Smooth muscle cell (in vitro differentiated cells): ENCODE data around the gene GDF7. TPM values are rescaled to one million over a fixed set of nuclear protein-coding genes. Genes with fewer than 3 reads are reported as not detected.

Experiments
- DNase-seq: peaks from one replicate; lab custom pipeline; 2025; ENCODE audit not compliant: unreplicated experiment; lab: John Stamatoyannopoulos, UW
- H2AFZ ChIP-seq: fragments of 200-600 bp; sonication (generic); 2 replicates; pipeline ENCODE4 v1.6.0; 2016; ENCODE audit warnings: antibody characterized with exemption, low read depth, mild to moderate bottlenecking
- H3F3A ChIP-seq: fragments of 200-600 bp; sonication (generic); 2 replicates; pipeline ENCODE4 v1.6.0; 2017; ENCODE audit warnings: antibody characterized with exemption, low read depth
- H3K27ac ChIP-seq: fragments of 200-600 bp; sonication (generic); 2 replicates; pipeline ENCODE4 v1.5.1; 2016; ENCODE audit warnings: low read depth, mild to moderate bottlenecking
- H3K27me3 ChIP-seq: fragments of 200-600 bp; sonication (generic); 2 replicates; pipeline ENCODE4 v1.6.1; 2016; ENCODE audit warnings: low read depth, mild to moderate bottlenecking
- H3K36me3 ChIP-seq: fragments of 200-600 bp; sonication (generic); 2 replicates; pipeline ENCODE4 v1.5.1; 2016; ENCODE audit warnings: low read depth
- H3K4me1 ChIP-seq: fragments of 200-600 bp; sonication (generic); 2 replicates; pipeline ENCODE4 v1.5.1; 2016; ENCODE audit warnings: low read depth
- H3K4me2 ChIP-seq: fragments of 200-600 bp; sonication (generic); 2 replicates; pipeline ENCODE4 v1.6.0; 2016; ENCODE audit warnings: mild to moderate bottlenecking
- H3K4me3 ChIP-seq: fragments of 200-600 bp; sonication (generic); 2 replicates; pipeline ENCODE4 v1.5.1; 2016; ENCODE audit warnings: mild to moderate bottlenecking
- H3K79me2 ChIP-seq: fragments of 200-600 bp; sonication (generic); 2 replicates; pipeline ENCODE4 v1.6.0; 2016; ENCODE audit warnings: low read depth, mild to moderate bottlenecking
- H3K9ac ChIP-seq: fragments of 200-600 bp; sonication (generic); 2 replicates; pipeline ENCODE4 v1.6.0; 2016; ENCODE audit warnings: low read depth
- H3K9me3 ChIP-seq: fragments of 200-600 bp; sonication (generic); replicated peaks from 2 replicates; pipeline ENCODE4 v1.5.1; 2016; ENCODE audit warnings: low read depth
- H4K20me1 ChIP-seq: fragments of 200-600 bp; sonication (generic); 2 replicates; pipeline ENCODE4 v1.6.0; 2016; ENCODE audit warnings: low read depth
- CTCF ChIP-seq: fragments of 200-600 bp; sonication (generic); IDR thresholded peaks from 2 replicates; pipeline ENCODE4 v1.5.1; 2017; ENCODE audit warnings: borderline replicate concordance, mild to moderate bottlenecking, antibody characterized with exemption; ENCODE audit not compliant: insufficient read depth, poor library complexity, severe bottlenecking
- WGBS: methylation state at CpG from one replicate; pipeline ENCODE4 v1.1.7; 2016; ENCODE audit warnings: low lambda C conversion rate; 5-methylcytosine and 5-hydroxymethylcytosine counted together
- polyA plus RNA-seq: library from polyadenylated mRNA; unstranded; fragments of >200 nt; fragmentation: Nextera tagmentation; extraction: Ambion mirVana; gene quantifications from 2 replicates; pipeline ENCODE4 v1.2.1, GENCODE V29; 2016
- total RNA-seq: library from RNA; depleted of rRNA; stranded (reverse); fragments of >200 nt; gene quantifications from 2 replicates; pipeline ENCODE4 v1.2.3, GENCODE V29; 2014

Gene GDF7
- total and polyA plus RNA-seq, 2 experiments from 2014 or later = under 0.01 TPM; not detected in 1

GRCh38 chr2:20647211-20647610, 19.7 kb upstream of the GDF7 start:
- H2AFZ ChIP-seq = no peak overlapping the region
- no peak overlapping the region for H3K27ac ChIP-seq
- H3K9me3 ChIP-seq = no peaks in the 10 kb centered on the region
- 97% methylated on average over 3 of the region's 3 CpGs for WGBS
- peaks cover 14% of the 10 kb centered on the region for H4K20me1 ChIP-seq
- H3K4me3 ChIP-seq = no peak overlapping the region
- no peaks in the 10 kb centered on the region for H3K36me3 ChIP-seq
- H3K9ac ChIP-seq = no peak overlapping the region
- peaks cover 6% of the 10 kb centered on the region for H3K4me1 ChIP-seq
- peaks cover 9% of the 10 kb centered on the region for H3K79me2 ChIP-seq
- H3K27me3 ChIP-seq = no peaks in the 10 kb centered on the region
- no peak overlapping the region for H3K4me2 ChIP-seq
- H3F3A ChIP-seq = no peaks in the 10 kb centered on the region
- TF ChIP-seq CTCF = no peak
- no peak for DNase-seq

- H3K4me2 ChIP-seq = no peak overlapping the region
- 91% methylated on average over 8 of the region's 8 CpGs for WGBS
Measured at GRCh38 chr2:20647738-20648137, 19.2 kb upstream of the GDF7 start.

GRCh38 chr2:20648206-20648605, 18.7 kb upstream of the GDF7 start:
- no peak for DNase-seq
- H3K79me2 ChIP-seq = peaks cover 9% of the 10 kb centered on the region
- no peaks in the 10 kb centered on the region for H3K9me3 ChIP-seq
- H4K20me1 ChIP-seq = peaks cover 14% of the 10 kb centered on the region
- WGBS = 94% methylated on average over 4 of the region's 4 CpGs
- H3K27ac ChIP-seq = no peak overlapping the region
- TF ChIP-seq CTCF = no peak
- H2AFZ ChIP-seq = no peak overlapping the region
- H3K4me3 ChIP-seq = no peak overlapping the region
- peaks cover 6% of the 10 kb centered on the region for H3K4me1 ChIP-seq
- no peaks in the 10 kb centered on the region for H3F3A ChIP-seq
- H3K36me3 ChIP-seq = no peaks in the 10 kb centered on the region
- H3K27me3 ChIP-seq = no peaks in the 10 kb centered on the region
- no peak overlapping the region for H3K9ac ChIP-seq
- no peak overlapping the region for H3K4me2 ChIP-seq

More at GRCh38 chr2:20647738-20648137, 19.2 kb upstream of the GDF7 start:
- peaks cover 14% of the 10 kb centered on the region for H4K20me1 ChIP-seq
- H3K36me3 ChIP-seq = no peaks in the 10 kb centered on the region
- no peak overlapping the region for H2AFZ ChIP-seq
- no peaks in the 10 kb centered on the region for H3K9me3 ChIP-seq
- DNase-seq = no peak
- no peak overlapping the region for H3K4me3 ChIP-seq
- no peak for TF ChIP-seq CTCF
- peaks cover 6% of the 10 kb centered on the region for H3K4me1 ChIP-seq
- H3K9ac ChIP-seq = no peak overlapping the region
- no peak overlapping the region for H3K27ac ChIP-seq
- peaks cover 9% of the 10 kb centered on the region for H3K79me2 ChIP-seq
- no peaks in the 10 kb centered on the region for H3K27me3 ChIP-seq
- H3F3A ChIP-seq = no peaks in the 10 kb centered on the region

GRCh38 chr2:20648831-20649230, 18.1 kb upstream of the GDF7 start:
- H3K36me3 ChIP-seq = no peaks in the 10 kb centered on the region
- DNase-seq = no peak
- 98% methylated on average over 9 of the region's 9 CpGs for WGBS

More at GRCh38 chr2:20648831-20649230, 18.1 kb upstream of the GDF7 start:
- Histone ChIP-seq H3K4me2 (no peak overlapping the region), H3F3A (no peaks in the 10 kb centered on the region), H4K20me1 (peaks cover 14% of the 10 kb centered on the region), H2AFZ (no peak overlapping the region), H3K27me3 (no peaks in the 10 kb centered on the region), H3K27ac (no peak overlapping the region), H3K9ac (no peak overlapping the region), H3K79me2 (peaks cover 9% of the 10 kb centered on the region), H3K9me3 (no peaks in the 10 kb centered on the region), H3K4me1 (peaks cover 6% of the 10 kb centered on the region), H3K4me3 (no peak overlapping the region)
- no peak for TF ChIP-seq CTCF
